PC-3 (cell line): ENCODE data around the gene FCRL4.

Source experiments
- EZH2 ChIP-seq: fragments of 300-600 bp; sonication (generic); IDR thresholded peaks from one replicate; pipeline ENCODE4 v1.6.1; 2017; ENCODE audit warnings: antibody characterized with exemption, mild to moderate bottlenecking, low read length; ENCODE audit not compliant: unreplicated experiment
- EZH2phosphoT487 ChIP-seq: fragments of 300-600 bp; sonication (generic); IDR thresholded peaks from 2 replicates; pipeline ENCODE4 v1.6.1; 2018; ENCODE audit warnings: mild to moderate bottlenecking, antibody characterized with exemption, low read length, borderline replicate concordance
- TF ChIP-seq, protein P1 (sequence below): fragments of 300-600 bp; sonication (generic); conservative IDR thresholded peaks from 2 replicates; pipeline ENCODE4 v1.5.1; 2017; ENCODE audit warnings: antibody characterized with exemption, low read depth, mild to moderate bottlenecking, low read length

GRCh38 chr1:157584503-157584902 is 13.4 kb downstream of the FCRL4 start:
- TF ChIP-seq EZH2 (no peak), EZH2phosphoT487 (no peak)
- TF ChIP-seq, protein P1, sequence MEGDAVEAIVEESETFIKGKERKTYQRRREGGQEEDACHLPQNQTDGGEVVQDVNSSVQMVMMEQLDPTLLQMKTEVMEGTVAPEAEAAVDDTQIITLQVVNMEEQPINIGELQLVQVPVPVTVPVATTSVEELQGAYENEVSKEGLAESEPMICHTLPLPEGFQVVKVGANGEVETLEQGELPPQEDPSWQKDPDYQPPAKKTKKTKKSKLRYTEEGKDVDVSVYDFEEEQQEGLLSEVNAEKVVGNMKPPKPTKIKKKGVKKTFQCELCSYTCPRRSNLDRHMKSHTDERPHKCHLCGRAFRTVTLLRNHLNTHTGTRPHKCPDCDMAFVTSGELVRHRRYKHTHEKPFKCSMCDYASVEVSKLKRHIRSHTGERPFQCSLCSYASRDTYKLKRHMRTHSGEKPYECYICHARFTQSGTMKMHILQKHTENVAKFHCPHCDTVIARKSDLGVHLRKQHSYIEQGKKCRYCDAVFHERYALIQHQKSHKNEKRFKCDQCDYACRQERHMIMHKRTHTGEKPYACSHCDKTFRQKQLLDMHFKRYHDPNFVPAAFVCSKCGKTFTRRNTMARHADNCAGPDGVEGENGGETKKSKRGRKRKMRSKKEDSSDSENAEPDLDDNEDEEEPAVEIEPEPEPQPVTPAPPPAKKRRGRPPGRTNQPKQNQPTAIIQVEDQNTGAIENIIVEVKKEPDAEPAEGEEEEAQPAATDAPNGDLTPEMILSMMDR = no peak
